Fibroblast of gingiva (primary cell): ENCODE data around the gene CCZ1.
"Not testable (repeated sequence)": the region's sequence is repeated elsewhere in the genome, so short reads cannot be mapped to it uniquely, and the experiment has no call there.

Experiments
- DNase-seq: peaks from one replicate; pipeline ENCODE4 v3.0.0-alpha.2; 2011; ENCODE audit warnings: low read depth

Gene CCZ1

GRCh38 chr7:5908835-5909234, 10.3 kb downstream of the CCZ1 start:
- DNase-seq, result not testable (repeated sequence)

- not testable (repeated sequence) for DNase-seq
These were observed 18.0 kb downstream of the CCZ1 start for GRCh38 chr7:5916529-5916928.

DNA sequence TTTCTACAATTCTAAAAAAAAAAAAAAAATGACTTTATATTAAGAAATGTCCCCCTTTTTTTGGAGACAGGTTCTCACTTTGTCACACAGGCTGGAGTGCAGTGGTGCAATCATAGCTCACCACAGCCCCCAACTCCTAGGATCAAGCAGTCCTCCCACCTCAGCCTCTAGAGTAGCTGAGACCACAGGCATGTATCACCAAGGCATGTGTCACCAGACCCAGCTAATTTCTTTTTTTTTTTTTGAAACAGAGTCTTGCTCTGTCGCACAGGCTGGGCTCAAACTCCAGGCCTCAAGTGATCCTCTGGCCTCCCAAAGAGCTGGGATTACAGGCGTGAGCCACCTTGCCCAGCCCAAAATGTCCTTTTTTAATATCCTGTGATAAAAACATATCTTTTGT, 25.6 kb downstream of the CCZ1 start:
- not testable (repeated sequence) for DNase-seq

DNA sequence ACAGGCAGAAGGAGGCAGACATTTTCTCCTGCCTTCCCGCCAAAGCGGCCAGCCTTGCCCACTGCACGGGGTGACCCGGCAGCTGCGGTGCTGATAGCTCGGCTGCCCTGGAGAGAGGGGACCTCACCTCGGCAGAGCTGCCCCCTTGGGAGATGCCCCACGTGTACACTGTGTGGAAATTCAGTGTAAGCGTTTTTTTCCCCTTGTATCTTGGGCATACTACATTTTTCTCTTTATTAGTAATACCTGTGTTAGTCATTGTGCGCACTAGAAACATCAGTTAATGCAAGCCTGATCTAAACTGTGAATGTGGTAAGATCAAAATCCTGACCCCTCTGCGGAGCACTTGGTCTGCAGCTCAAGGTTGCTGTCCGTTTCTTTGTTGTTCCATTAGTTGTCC, 26.1 kb downstream of the CCZ1 start:
- not testable (repeated sequence) for DNase-seq

GRCh38 chr7:5926263-5926870, 27.8 kb downstream of the CCZ1 start:
- DNase-seq, result not testable (repeated sequence)

- not testable (repeated sequence) for DNase-seq
These were observed 31.8 kb downstream of the CCZ1 start for GRCh38 chr7:5930290-5930689.

DNA sequence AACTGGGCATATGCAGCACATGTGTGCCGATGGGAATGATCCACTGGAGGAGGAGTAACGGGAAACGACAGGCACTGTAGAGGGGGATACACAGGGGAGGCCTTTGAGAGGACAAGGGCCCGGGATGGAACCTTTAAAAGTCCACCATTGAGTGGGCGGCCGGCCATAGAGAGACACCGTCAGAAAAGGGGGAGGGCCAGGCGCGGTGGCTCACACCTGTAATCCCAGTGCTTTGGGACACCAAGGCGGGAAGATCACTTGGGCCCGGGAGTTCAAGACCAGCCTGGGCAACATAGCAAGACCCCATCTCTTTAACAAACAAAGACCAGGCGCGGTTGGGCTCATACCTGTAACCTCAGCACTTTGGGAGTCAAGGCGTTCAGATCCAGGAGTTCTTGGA, 32.7 kb downstream of the CCZ1 start:
- DNase-seq, result not testable (repeated sequence)

DNA sequence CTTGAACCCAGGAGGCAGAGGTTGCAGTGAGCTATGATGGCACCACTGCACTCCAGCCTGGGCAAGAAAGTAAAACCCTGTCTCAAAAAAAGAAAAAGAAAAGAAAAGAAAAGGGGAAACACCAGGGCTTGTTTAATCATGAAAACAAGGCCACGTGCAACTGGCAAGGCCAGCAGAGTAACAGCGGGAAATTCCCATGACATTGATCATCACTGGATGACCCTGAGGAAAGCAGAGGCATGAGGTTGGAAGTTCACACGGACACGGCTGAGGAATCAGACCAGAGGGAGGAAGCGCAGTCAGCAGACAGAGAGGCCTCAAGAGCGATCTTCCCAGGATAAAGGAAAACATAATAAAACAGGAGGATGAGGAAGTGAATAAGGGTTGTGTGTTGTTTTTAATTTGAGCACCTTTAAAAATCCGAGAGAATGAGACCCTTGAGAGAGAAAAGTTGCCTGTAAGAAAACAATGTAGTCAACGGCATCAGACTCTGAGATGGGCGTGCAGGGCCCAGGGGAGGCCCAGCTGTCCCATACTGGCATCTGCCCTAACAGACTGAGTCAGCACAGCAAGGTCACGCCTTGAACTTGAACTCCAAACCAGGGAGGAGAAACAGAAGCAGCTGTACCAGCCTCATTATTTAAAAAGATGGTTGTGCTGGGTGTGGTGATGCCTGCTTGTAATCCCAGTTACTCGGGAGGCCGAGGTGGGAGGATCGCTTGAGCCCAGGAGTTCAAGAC, 33.5 kb downstream of the CCZ1 start:
- peak; percentile 9 for DNase-seq

GRCh38 chr7:5934945-5935450, 36.5 kb downstream of the CCZ1 start:
- DNase-seq, result not testable (repeated sequence)

DNA sequence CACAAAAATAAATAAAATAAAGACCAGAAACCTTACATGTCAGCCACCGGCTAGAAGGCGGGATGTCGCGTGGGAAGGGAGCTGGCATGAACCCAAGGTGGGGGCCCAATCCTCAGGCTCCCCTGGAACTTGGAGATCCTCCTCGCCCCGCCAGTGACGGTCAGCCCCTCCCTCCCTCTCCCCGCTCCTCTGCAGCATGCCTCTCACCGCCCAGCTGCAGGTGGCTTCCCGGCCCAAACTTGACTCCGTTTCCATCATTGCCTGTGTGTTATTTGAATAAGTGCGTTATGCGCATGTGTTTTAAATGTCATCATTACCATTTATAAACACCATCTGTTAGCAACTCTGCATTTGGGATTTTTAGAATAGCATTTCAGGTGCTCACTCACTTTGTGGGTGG, 64.7 kb downstream of the CCZ1 start:
- not testable (repeated sequence) for DNase-seq

GRCh38 chr7:5963810-5964209, 65.3 kb downstream of the CCZ1 start:
- DNase-seq, result not testable (repeated sequence)

DNA sequence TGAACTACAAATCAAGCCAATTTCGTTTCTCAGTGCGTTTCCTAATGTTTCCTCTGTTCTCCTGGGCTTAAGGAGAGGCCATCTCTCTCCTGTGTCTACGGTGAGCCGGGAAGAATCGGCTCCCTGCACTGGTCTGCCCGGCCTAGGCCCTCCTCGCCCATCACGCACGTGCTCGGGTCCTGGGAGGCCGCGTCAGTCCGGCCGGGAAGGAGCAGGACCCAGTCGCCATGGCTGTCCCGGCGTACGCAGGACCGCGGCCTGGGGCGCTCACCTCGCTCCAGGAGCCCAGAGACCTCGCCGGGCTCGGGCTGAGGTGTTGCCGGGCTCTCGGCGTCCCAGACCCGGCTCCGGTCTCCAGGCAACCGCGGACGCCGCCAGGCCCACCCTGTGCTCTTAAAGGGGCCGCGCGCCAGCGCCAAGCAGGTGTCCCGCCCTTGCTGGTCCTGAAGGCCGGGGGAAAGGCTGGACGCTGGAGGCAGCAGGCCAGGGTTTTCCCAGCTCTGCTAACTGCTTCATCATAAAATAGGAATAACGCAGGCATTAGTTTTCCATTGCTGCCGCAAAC, 71.9 kb downstream of the CCZ1 start, which contains the start of gene RSPH10B:
TSS of gene RSPH10B (minus strand) at position 343 of the 565 bp plus-strand sequence. CDS start 3,573 bp downstream, outside the sequence.
- DNase-seq, result not testable (repeated sequence)

DNA sequence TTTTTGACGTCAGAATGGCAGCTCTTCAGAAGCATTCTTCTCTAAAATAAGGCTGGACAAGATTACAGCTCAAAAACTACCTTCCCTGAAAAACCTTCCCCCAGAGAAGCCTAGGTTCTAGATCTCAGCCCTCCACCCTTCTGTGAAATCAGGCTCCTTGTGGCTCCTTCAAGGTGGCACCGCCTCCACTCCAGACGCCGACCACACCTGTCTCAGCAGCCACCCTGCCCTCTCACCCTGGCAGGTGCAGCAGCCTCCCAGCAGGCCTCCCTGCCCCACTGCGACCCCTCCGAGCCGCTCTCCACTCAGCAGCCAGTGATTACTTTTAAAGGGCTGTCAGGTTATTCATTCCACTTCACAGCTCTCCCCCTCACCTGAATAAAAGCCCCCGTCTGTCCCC, 75.0 kb downstream of the CCZ1 start:
- DNase-seq, result not testable (repeated sequence)
